ENCODE measurements around the gene PCBP3.
"Not testable (repeated sequence)": the region's sequence is repeated elsewhere in the genome, so short reads cannot be mapped to it uniquely, and the experiment has no call there.

PCBP3 gene

GRCh38 chr21:45883090-45883489, 239.6 kb downstream of the PCBP3 start:
- no peak for DNase-seq

- DNase-seq, result no peak
Measured at GRCh38 chr21:45885597-45885929, 242.0 kb downstream of the PCBP3 start.

GRCh38 chr21:45885930-45886601, 242.5 kb downstream of the PCBP3 start:
- not testable (repeated sequence) for DNase-seq

GRCh38 chr21:45886610-45887026, 243.1 kb downstream of the PCBP3 start:
- DNase-seq, result no peak

GRCh38 chr21:45887120-45887611, 243.6 kb downstream of the PCBP3 start:
- DNase-seq, result no peak

- no peak for DNase-seq
Measured at GRCh38 chr21:45887788-45888187, 244.3 kb downstream of the PCBP3 start.

- no peak for DNase-seq
Measured at GRCh38 chr21:45888386-45889009, 245.0 kb downstream of the PCBP3 start.

GRCh38 chr21:45889256-45889655, 245.7 kb downstream of the PCBP3 start:
- DNase-seq, result no peak

GRCh38 chr21:45889961-45890360, 246.4 kb downstream of the PCBP3 start:
- DNase-seq, result no peak

- no peak for DNase-seq
Measured at GRCh38 chr21:45891388-45892155, 248.0 kb downstream of the PCBP3 start.

- DNase-seq, result no peak
Measured at GRCh38 chr21:45892156-45892915, 248.8 kb downstream of the PCBP3 start.

GRCh38 chr21:45892916-45893739, 249.6 kb downstream of the PCBP3 start:
- DNase-seq, result no peak

GRCh38 chr21:45893740-45894449, 250.4 kb downstream of the PCBP3 start:
- no peak for DNase-seq

- peak; percentile 6 for DNase-seq
Measured at GRCh38 chr21:45894450-45894825, 250.9 kb downstream of the PCBP3 start.

GRCh38 chr21:45894906-45895777, 251.6 kb downstream of the PCBP3 start:
- no peak for DNase-seq

- DNase-seq, result no peak
Measured at GRCh38 chr21:45895778-45896370, 252.3 kb downstream of the PCBP3 start.

GRCh38 chr21:45896431-45896830, 252.9 kb downstream of the PCBP3 start:
- not testable (repeated sequence) for DNase-seq

GRCh38 chr21:45897191-45898027, 253.9 kb downstream of the PCBP3 start:
- DNase-seq, result no peak

- DNase-seq, result no peak
Measured at GRCh38 chr21:45898028-45898350, 254.5 kb downstream of the PCBP3 start.
